Kidney (tissue), 14 donors: Measurements from ENCODE around the gene STXBP1. TPM values are rescaled to one million over a fixed set of nuclear protein-coding genes. Genes with fewer than 3 reads are reported as not detected.
A peak's percentile ranks its signal among the peaks of the same experiment; 100 is the strongest.
"Not testable (repeated sequence)": the region's sequence is repeated elsewhere in the genome, so short reads cannot be mapped to it uniquely, and the experiment has no call there.

ENCODE experiments used
- DNase-seq, 5 donors: peaks; one replicate each; pipeline ENCODE4 v3.0.0-alpha.2; 2013 to 2020
- FAIRE-seq: peaks from 2 replicates; lab custom pipeline; 2012; peaks lifted over from hg19 to GRCh38; lab: Jason Lieb, UNC
- H3K27ac ChIP-seq, 2 donors: one replicate each; pipeline ENCODE4 v1.7.0; 2013; ENCODE audit warnings: low read depth in 2 of 2, low read length in 2 of 2, inconsistent platforms in 1 of 2
- H3K27me3 ChIP-seq: one replicate; pipeline ENCODE4 v1.7.1; 2013; ENCODE audit warnings: low read length, inconsistent platforms; ENCODE audit not compliant: control insufficient read depth, insufficient read depth
- H3K36me3 ChIP-seq, 3 donors: one replicate each; pipeline versions ENCODE4 v1.7.0 to v1.7.1; 2013; ENCODE audit warnings: low read length in 3 of 3, control low read depth in 1 of 3, inconsistent platforms in 1 of 3; ENCODE audit not compliant: insufficient read depth in 3 of 3, control insufficient read depth in 2 of 3
- H3K4me1 ChIP-seq, 3 donors: one replicate each; pipeline versions ENCODE4 v1.7.0 to v1.7.1; 2013; ENCODE audit warnings: low read length in 3 of 3, inconsistent platforms in 1 of 3, low read depth in 1 of 3; ENCODE audit not compliant: control insufficient read depth in 2 of 3, insufficient read depth in 2 of 3
- H3K4me3 ChIP-seq, 3 donors: one replicate each; pipeline versions ENCODE4 v1.7.0 to v1.8.1; 2013; ENCODE audit warnings: low read length in 3 of 3, control low read depth in 1 of 3, inconsistent platforms in 1 of 3
- H3K9ac ChIP-seq, 3 donors: one replicate each; pipeline versions ENCODE4 v1.7.0 to v1.7.1; 2013; ENCODE audit warnings: low read length in 3 of 3, control low read depth in 1 of 3, inconsistent platforms in 1 of 3
- H3K9me3 ChIP-seq, 3 donors: one replicate each; pipeline versions ENCODE4 v1.7.0 to v1.7.1; 2013; ENCODE audit warnings: low read length in 3 of 3, control low read depth in 1 of 3, inconsistent platforms in 1 of 3; ENCODE audit not compliant: control insufficient read depth in 2 of 3, insufficient read depth in 1 of 3
- intact Hi-C: fragments of 100-400 bp; cut with DNase I; formaldehyde crosslinking; loops from one replicate; pipeline ENCODE4 v1.11.1; 2022
- polyA plus RNA-seq: library from polyadenylated mRNA; stranded (reverse); fragments of 350-450 nt; fragmentation: Illumina TruSeq; extraction: RNeasy Lipid Tissue Mini Kit (QIAGEN cat#74804); gene quantifications from one replicate; pipeline ENCODE4 v1.2.3, GENCODE V29; 2014; ENCODE audit warnings: low read depth, low replicate concordance; ENCODE audit not compliant: insufficient read depth
- total RNA-seq: library from RNA; stranded (reverse); fragmentation: NEBNext Ultra II Directional; extraction: Animal tissue kit (Norgen Biotek cat#: 25700); gene quantifications from one replicate; pipeline ENCODE4 v1.2.1, GENCODE V29; 2021
- TF ChIP-seq, protein P1 (sequence below): IDR thresholded peaks from 3 replicates; pipeline ENCODE4 v1.5.1; 2012; ENCODE audit warnings: mild to moderate bottlenecking, moderate library complexity, borderline replicate concordance; ENCODE audit not compliant: insufficient read depth; ENCODE audit errors: extremely low read depth
- donor health status: control.
- donor health status: control.
- donor health status: control.
- donor health status: control.
- donor health status: control.
- donor health status: DM: yes; HTN: yes; CAD: no.
- donor health status: Normal renal cell carcinoma (clear cell type).

Gene STXBP1
- total and polyA plus RNA-seq, 2 donors from 2014 or later: 14.3 to 32.8 TPM

- H3K4me1 ChIP-seq: peaks cover 5 to 18% (median 9%) of the 10 kb centered on the region in 3 donors
- H3K27ac ChIP-seq: peak overlapping the region; percentile 59 to 86
- TF ChIP-seq, protein P1, sequence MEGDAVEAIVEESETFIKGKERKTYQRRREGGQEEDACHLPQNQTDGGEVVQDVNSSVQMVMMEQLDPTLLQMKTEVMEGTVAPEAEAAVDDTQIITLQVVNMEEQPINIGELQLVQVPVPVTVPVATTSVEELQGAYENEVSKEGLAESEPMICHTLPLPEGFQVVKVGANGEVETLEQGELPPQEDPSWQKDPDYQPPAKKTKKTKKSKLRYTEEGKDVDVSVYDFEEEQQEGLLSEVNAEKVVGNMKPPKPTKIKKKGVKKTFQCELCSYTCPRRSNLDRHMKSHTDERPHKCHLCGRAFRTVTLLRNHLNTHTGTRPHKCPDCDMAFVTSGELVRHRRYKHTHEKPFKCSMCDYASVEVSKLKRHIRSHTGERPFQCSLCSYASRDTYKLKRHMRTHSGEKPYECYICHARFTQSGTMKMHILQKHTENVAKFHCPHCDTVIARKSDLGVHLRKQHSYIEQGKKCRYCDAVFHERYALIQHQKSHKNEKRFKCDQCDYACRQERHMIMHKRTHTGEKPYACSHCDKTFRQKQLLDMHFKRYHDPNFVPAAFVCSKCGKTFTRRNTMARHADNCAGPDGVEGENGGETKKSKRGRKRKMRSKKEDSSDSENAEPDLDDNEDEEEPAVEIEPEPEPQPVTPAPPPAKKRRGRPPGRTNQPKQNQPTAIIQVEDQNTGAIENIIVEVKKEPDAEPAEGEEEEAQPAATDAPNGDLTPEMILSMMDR: no peak
- H3K4me3 ChIP-seq: no peak overlapping the region
- no peaks in the 10 kb centered on the region for H3K27me3 ChIP-seq
- no peak for FAIRE-seq
- H3K36me3 ChIP-seq: no peaks in the 10 kb centered on the region
- intact Hi-C loops: no loop called here
- peak in 3 of 5 donors; percentile 72 to 86 (median 73) for DNase-seq
- H3K9ac ChIP-seq: peak overlapping the region in 2 of 3 donors; percentile 23 to 38
- H3K9me3 ChIP-seq: no peaks in the 10 kb centered on the region
These were observed 37.7 kb upstream of the STXBP1 start for GRCh38 chr9:127574072-127574993.

GRCh38 chr9:127575875-127576778 is 36.0 kb upstream of the STXBP1 start:
- TF ChIP-seq, protein P1: no peak
- H3K9me3 ChIP-seq: no peaks in the 10 kb centered on the region
- peaks cover 0 to 15% (median 0%) of the 10 kb centered on the region in 3 donors for H3K4me1 ChIP-seq
- H3K27ac ChIP-seq: no peak overlapping the region
- H3K9ac ChIP-seq: no peak overlapping the region
- FAIRE-seq (no peak), DNase-seq (no peak)
- H3K4me3 ChIP-seq: no peak overlapping the region
- intact Hi-C loops: no loop called here
- no peaks in the 10 kb centered on the region for H3K36me3 ChIP-seq
- H3K27me3 ChIP-seq: no peaks in the 10 kb centered on the region

GRCh38 chr9:127577194-127577593 is 34.9 kb upstream of the STXBP1 start:
- H3K4me1 ChIP-seq: peaks cover 0 to 15% (median 0%) of the 10 kb centered on the region in 3 donors
- H3K27me3 ChIP-seq, H3K4me3 ChIP-seq, intact Hi-C loops, DNase-seq, H3K9me3 ChIP-seq, H3K9ac ChIP-seq, H3K27ac ChIP-seq, H3K36me3 ChIP-seq, FAIRE-seq: not testable (repeated sequence)
